Stimulated activated CD8-positive, alpha-beta memory T cell treated with anti-CD3 and anti-CD28 coated beads, Interleukin-7, amount 100 ng/mL, for 24 hours (primary cell): ENCODE measurements around the gene DLGAP1.

ENCODE experiments used
- DNase-seq: peaks from one replicate; pipeline ENCODE4 v3.0.0-alpha.2; 2020; ENCODE audit warnings: low read depth

The DLGAP1 gene

DNA sequence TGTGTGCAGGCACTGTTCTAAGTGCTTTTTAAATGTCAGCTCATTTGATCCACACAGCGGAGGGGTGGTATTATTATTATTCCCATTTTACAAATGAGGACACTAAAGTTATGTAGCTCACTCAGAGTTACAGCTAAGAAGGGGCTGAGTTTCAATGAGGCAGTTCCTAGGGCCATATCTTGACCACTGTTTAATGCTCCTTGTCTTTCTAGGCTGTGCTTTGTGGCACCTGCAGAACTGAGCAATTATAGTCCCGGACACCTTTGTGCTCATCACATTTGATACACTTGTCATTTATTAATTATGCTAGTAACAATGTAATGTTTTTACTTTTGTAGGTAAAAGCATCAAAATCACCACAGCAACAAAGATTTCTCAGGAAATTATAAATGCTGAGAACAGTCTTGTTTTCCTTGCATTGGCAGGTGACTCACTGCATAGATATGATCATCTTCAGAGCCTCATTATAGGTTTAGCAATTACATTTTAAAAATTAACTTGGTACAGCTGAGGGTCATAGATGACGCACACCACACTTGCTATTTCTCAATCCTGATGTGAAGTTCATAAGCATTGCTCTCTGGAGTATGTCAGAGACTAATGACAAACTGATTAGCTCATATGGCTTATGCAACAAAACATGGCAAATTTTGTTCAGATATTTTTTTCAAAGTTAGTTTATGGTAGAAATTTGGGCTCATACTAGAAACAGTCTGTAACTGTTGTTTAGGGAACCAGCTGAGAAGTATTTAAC lies 638.3 kb downstream of the DLGAP1 start:
- no peak for DNase-seq

DNA sequence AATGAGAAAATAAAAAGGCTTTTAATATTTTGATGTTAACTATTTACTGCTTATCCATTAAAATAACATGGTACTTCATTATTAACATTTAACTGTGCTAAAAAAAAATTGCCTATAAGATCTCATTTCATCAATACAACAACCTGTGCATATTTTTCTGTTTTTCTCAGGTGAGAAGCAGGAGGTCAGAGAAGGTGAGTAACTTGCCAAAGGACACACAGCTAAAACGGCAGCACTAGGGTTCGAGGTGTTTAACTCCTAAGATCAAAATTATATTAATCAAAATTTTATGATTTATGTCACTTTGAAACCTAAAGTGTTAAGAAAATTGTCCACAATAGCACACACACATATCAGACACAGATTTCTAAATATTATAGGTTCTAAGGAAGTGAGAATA lies 639.1 kb downstream of the DLGAP1 start:
- DNase-seq = no peak

DNA sequence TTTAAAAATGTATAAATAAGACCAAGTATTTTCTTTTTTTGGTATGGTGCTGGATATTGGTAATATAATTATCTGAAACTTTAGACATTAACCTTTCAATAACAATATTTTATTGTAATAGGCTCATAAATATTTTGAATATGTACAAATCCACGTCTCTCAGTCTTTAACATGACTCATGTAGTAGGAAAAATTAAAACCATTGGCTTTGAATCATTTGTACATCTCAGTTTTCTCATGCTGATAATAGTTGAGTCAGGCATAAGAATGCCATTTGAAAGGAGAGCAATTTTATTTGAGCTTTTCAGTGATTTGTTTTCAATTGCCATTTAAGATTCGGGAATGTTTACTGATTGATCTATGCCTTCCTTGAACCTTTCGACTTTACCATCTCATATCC lies 640.3 kb downstream of the DLGAP1 start:
- no peak for DNase-seq

DNA sequence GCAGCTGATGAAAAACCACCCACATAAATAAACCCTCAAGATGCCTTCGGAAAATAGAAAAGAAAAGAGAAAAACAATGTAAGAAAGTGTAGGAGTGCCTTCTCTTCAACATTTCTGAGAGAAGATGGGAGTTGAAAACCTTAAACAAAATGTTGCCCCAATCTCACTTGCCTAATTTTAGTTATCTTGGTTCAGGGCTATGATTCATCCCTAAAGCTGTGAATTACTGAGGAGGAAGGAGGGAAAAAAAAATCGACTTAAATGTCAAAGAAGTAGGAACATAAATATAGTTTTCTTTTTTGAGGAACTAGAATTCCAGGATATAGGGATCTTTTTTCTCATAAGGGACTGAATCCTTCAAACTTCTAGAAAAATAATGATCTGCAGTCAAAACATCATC lies 644.8 kb downstream of the DLGAP1 start:
- DNase-seq = no peak

DNA sequence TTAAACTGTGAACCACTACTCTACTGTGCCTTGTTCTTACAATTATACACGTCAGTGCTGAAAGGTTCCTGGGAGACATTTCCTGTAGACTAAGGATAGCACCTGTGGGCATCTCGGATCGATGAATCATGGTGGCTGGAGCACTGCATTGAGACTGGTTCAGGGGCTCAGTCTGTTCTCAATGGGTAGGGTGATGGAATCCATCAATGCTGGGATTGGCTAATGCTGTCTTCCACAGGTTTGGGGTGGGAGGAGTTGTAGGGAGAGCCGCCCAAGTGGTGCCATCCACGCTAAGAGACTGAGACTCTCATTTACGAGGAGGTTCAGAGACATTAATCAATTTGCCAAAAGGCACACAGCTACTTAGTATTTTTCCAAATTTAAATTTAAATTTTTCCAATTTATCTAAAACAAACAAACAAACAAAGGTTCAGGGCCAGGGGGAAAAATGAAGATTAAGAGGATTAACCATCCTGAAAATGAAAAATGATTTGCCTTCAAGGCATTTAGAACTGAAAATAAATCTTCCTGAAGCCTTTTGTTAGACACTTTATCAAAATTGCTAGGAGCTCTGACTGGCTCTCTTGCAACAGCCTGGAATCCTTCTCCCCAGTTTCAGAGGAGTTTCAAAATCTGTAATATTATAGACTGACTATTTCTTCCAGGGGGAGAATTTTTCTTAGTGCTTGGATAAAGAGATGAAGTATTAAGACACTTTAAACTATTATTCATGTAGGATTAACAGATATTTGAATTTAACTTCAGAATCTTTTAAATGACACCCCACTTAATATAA lies 645.9 kb downstream of the DLGAP1 start:
- DNase-seq = no peak

DNA sequence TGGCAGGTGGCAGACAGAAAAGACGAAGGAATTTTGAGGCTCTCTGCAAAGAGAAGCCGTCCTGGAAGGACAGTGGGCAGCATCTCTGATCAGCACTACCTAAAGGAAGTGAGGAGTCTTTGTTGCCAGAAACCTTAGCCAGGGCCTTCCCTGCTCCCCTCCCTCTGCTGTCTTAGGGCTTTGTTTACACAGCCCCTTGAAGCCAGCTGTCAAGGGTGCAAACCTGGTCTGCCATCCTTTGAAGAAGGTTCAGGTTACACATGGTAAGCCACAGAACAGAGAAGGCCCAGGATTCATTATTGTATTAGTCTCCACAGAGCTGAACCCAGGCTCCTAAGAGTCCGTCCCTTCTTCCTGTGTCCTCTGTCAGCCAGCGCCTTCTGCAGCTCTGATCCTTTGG lies 648.5 kb downstream of the DLGAP1 start:
- no peak for DNase-seq

DNA sequence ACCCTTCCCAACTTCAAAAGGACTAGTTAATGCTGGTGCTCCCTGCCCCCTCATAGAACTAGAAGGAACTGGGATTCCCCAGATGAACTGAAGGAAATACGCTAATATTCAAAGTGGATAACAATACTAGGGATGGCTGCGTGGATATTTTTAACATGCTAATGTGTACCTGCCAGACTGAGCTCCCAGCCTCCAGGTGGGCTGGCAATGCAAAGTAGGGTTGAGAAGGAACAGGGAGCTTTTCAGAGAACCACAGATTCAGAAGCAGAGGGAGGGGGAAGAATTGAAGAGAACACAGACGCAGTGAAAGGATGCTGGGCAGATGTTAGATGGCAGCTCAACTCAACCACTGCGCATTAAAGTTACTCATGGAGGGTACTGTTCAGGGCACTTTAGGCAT lies 650.8 kb downstream of the DLGAP1 start:
- DNase-seq = no peak

DNA sequence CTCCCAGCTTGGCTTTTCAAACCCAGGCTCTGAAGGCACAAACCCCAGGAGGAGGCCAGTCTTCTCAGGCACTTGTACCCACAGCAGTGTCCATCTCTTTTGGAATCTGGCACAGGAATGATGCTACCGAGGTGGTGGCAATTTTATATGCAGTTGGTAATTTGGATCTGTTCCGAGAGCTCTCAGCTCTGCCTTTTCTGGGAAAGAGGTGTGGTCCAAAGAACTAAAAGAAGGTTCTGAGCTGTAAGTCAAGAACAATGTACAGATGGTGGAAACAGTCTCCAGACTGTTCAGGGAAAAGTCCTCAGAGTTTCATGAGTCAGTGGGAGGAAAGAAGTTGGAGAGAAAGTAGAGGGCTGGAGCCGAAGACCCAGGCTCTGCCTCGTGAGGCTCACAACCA lies 651.8 kb downstream of the DLGAP1 start:
- no peak for DNase-seq

DNA sequence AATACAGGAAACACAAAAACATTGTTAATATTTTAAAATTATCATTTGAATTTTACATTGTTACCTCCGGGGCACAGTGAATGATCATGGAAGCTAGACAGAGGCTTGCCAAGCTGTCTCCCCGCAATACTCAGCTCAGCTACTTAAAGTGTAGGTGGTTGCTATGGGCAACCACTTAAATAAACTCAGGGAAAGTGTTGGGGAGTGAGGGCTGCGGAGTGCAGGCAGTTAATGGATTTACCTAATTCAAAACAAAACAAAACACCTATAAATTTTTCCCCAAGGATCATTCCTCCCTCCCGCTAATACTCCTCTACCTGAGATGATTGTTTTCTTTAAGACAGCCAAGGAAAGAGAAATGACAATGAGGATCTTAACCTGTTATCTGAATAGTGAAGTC lies 655.6 kb downstream of the DLGAP1 start:
- DNase-seq = no peak

DNA sequence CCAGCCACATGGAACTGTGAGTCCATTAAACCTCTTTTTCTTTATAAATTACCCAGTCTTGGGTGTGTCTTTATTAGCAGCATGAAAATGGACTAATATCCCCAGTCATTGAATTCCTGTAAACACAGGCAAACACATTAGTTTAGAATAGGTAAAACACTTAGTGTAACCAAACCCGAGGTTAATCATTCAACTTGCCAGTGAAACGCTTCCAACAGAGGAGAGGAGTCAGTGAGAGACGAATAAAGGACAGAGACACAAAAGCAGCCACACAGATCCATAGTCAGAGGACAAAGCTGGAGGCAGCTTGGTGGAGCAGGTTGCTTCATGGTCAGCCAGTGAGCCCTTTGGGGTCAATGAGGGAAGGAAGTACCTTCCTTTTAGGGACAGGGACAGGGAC lies 657.1 kb downstream of the DLGAP1 start:
- no peak for DNase-seq

DNA sequence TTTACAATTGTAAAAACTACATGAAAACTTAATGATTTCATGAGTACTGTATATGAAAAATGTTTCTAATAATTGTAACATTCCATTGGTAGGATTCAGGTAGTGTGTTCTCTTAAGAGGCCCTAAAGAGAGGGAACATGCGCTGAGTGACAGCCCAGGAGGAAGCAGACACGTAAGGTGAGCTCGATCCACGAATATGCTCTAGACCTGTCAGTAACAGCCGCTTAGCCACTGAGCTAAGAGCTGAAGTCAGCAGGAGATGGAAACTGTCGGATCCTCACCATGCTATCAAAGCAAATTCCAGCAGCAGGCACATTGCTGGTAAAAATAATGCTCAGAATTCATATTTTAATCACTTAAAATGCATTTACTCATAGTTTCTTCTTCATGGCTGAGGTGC lies 658.7 kb downstream of the DLGAP1 start:
- no peak for DNase-seq

DNA sequence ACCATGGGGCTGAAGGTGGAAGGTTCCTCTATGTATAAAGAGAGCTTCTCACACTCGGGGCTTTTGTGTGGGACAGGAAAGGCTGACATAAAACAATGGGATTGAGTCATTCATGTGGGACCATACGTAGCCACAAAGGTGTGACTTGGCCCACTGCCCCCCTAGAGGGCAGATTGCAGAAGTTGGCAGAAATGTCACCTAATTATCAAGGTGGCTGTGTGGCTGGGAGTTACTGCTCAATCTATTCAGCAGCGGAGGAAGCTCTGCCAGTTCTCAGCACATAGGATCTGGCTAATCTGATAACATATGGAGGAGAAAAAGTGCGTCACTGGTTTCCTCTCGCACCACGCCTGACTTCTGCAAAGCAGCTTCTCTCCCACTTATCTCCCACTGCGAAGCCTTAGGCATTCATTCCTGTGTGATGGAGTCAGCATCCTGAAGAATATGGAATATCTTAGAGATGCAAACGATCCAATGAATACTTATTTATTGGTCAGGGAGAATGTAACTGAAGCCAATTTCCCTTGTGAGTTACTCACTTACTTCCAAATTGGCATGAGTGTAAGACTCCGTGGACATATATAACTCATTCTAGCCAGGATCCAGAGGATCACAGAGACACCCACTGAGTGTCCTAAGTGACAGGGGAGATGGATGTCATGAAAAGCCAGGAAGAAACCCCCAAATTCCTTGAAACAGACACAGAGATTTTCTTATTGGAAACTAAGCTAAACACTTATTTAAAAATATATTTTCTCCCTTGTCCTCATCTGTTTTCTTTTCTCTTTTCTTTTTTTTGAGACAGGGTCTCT lies 660.4 kb downstream of the DLGAP1 start:
- DNase-seq = no peak

DNA sequence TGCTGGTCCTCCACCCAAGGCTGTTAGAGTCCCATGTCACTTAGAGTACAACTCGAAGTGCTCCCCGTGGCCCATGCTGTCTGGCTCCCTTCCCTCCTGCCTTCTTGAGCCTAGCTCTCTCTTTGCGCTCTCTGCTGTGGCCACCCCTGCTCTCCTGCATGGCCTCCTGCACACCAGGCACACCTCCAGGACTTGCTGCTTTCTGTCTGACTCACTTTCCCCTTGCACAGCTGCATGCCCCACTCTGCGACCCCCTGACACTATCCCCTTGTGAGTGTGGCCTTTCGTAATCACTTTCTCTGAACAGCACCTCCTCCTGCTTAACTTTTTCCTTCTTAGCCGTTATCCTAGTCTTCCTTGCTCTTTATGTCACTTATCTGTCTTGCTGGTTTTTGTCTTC lies 661.6 kb downstream of the DLGAP1 start:
- DNase-seq = no peak

DNA sequence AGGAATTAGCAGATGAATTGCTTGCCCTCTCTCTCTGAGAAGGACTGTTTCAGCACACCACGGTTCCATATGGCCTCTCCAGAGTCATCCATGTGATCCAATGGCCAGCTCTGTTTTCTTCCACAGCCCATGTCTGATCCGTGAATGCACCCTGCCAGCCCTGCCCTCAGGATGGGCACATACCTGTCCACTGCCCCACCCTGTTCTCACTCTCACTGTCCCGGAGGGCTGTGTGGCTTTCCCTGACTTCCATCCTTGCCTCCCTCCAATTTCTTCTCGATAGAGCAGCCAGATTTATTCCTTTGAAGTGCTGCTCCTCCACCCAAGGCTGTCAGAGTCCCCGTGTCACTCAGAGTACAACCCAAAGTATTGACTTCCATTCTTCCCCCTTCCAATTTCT lies 662.0 kb downstream of the DLGAP1 start:
- DNase-seq = no peak

DNA sequence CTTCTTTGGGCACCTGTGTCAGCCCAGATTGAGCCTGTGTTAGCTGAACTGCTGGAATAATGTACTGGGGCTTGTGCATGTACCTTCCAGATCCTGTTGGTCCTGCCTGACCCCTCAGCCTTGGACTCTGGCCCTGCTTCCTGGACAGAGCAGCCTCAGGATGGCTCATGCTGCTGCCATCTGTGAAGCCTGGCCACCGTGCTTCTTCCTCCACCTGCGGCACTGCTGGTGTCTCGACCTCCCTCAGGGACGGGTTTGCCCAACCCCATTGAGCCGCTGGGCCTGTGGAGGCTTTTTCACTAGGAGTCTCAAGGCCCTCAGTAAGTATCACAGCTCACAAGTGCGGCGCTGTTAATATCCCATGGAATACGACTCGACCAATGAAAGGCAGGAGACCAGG lies 662.4 kb downstream of the DLGAP1 start:
- DNase-seq = no peak

DNA sequence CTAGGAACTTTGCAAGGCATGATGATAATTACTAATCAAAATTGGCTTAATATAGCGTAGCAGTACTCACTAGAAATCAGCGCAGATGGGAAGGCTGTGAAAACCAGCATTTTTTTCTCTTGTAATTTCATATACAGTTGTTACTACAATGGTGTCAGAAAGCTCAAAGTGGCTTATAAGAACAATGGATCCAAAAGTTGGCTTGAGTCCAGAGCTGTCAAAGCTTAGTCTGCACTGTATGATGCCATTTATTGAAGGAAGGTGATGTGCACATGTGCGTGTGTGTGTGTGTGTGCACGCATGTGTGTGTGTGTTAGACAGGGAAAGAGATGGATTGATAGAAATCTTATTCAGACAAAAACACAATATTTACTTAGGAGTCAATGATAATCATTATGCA lies 663.9 kb downstream of the DLGAP1 start:
- DNase-seq = no peak

DNA sequence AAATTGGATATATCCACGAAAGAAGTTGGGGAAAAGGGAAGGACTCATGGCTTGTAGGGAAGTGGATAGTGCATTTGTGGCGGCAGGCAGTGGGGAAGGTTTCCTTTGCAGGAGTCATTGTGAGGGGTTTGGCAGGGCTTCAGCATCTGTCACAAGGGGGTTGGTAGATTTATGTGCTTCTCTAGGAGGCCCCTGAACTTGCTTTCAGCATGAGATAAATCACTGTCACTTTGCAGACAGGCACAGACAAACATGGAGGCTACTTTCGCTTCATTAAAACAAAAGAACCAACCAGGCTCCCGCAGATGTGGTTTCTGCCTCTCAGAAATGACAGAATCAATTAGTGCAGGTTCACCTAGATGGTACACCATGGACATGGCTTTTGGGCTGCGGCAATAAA lies 664.4 kb downstream of the DLGAP1 start:
- DNase-seq = no peak

DNA sequence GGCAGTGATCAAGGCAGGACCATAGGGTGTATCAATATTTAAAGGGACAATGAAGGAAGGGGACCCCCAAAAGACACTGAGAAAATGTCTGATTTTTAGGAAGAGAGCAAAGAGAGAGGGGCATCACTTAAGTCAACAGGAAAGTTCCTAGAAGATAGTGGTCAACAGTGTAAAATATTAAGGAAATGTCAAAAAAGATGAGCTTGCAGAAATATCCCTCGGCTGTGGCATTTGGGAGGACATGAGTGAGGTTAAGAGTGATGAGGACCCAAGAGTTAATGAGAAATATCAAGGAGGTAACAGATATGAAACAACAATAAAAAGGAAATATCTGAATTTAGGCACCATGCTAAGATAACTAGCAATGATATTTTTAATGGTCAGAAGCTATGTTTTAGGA lies 665.6 kb downstream of the DLGAP1 start:
- DNase-seq = no peak

DNA sequence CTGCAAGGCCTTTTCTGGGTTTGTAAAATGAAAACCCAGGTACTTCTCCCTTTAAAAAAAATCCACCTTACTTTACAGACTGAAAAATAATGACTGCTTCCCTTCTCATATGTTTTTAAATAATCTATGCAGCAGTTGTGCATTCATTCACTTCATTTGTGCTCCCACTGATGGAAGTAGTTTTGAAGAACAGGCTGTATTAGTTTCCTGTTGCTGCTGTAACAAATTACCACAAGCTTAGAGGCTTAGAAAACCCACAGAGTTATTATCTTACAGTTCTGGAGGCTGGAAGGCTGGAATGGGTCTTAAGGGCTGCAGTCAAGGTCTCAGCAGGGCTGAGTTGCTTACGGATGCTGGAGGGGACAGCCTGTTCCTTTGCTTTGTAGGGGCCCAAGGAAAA lies 670.2 kb downstream of the DLGAP1 start:
- no peak for DNase-seq

DNA sequence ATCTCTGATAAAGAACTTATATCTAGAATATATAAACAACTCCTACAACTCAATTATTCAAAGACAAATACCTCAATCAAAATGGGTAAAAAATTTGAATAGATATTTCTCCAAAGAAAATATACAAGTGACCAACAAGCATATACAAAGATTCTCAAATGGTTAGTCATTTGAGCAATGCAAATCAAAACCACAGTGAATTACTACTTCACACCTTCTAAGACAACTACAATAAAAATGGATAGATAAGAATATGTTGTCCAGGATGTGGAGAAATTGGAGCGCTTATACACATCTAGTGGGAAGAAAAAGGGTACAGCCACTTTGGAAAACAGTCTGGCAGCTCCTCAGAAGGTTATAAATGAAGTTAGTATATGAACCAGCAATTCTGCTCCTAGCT lies 672.2 kb downstream of the DLGAP1 start:
- no peak for DNase-seq

DNA sequence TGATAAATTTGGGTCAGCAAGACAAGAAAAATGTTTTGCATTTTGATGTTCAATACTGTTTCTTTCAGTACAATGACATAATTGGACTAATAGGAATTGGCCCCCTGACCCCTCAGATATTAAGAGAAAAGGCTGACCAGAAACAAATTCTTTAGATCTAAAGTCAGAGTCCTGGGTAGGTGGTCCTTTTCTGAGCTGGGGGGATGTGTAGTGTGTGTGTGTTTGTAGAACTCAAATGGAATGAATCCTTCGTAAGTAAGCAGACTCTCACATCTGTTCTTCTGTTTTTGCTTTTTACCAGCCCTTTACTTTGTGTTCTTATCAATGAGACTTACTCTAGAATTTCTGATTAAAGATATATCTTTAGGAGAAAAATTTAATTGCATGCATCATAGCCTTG lies 677.4 kb downstream of the DLGAP1 start:
- no peak for DNase-seq

DNA sequence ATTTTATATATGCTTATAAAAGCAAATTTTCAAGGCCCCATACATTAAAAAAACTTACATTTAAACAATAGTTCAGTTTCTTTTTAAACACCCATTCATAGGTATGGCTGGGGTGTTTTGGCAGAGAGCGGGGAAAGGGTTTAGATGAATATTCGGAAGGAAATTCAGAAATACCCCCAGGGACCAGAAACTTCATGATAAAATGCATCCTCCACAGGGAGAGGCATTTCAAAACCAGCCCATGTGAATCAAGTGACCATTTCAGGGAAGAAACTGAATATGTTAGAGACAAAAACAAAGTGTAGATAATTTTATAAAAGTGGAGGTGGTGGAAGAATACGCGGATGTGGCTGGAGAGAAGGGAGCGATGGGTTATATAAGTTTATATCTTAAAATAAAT lies 678.0 kb downstream of the DLGAP1 start:
- no peak for DNase-seq

DNA sequence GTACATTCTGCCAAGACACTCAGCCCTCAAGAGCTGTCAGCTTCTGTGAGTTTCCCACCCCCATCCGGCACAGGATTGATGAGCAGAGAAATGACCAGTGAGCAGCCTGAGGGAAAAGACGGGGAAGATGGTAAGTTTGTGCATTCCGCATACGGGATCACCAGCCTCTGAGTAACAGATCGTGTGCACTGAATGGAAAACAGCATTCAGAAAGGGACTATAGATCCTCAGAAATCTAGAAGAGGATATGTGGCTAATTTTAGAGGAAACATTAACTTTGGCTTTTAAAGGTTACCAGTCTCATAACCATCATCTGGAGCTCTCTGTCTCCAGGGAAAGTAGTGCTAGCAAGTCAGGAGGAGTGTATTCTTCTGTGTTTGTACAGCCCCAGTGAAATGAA lies 679.1 kb downstream of the DLGAP1 start:
- DNase-seq = no peak
